A673 (cell line): ENCODE data around the gene SDK1. TPM values are rescaled to one million over a fixed set of nuclear protein-coding genes. Genes with fewer than 3 reads are reported as not detected.

Source experiments
- BruUV-seq: library from RNA; stranded (reverse); fragments of 400-500 nt; replicated peaks from 2 replicates; lab custom pipeline; 2021; lab: Mats Ljungman, UMichigan
- CTCF ChIA-PET: fragments of 300-600 bp; sonication (Branson Sonifier 250); formaldehyde crosslinking; loops from one replicate; lab custom pipeline; 2022; ENCODE audit warnings: antibody characterized with exemption; lab: Charles Lee
- POLR2A ChIA-PET: fragments of 300-600 bp; sonication (Branson Sonifier 250); formaldehyde crosslinking; loops from one replicate; lab custom pipeline; 2022; ENCODE audit warnings: antibody characterized with exemption; ENCODE audit not compliant: low non-redundant PET; lab: Charles Lee
- DNase-seq: peaks from one replicate; pipeline ENCODE4 v3.0.0-alpha.2; 2015; ENCODE audit warnings: low spot score
- H3K27ac ChIP-seq: fragments of 200-600 bp; sonication (generic); 2 replicates; pipeline ENCODE4 v1.5.1; 2016; ENCODE audit warnings: mixed run types, low read depth, mild to moderate bottlenecking, mixed read lengths, antibody characterized with exemption, low read length; ENCODE audit not compliant: poor library complexity, severe bottlenecking
- H3K27me3 ChIP-seq: fragments of 200-600 bp; sonication (generic); replicated peaks from 2 replicates; pipeline ENCODE4 v1.6.1; 2017; ENCODE audit warnings: mixed run types, low read depth, mild to moderate bottlenecking, mixed read lengths, antibody characterized with exemption, low read length; ENCODE audit not compliant: insufficient read depth, poor library complexity
- H3K36me3 ChIP-seq: fragments of 200-600 bp; sonication (generic); 2 replicates; pipeline ENCODE4 v1.6.1; 2016; ENCODE audit warnings: mixed run types, mild to moderate bottlenecking, mixed read lengths, antibody characterized with exemption, low read length; ENCODE audit not compliant: insufficient read depth, poor library complexity, severe bottlenecking
- H3K4me1 ChIP-seq: fragments of 200-600 bp; sonication (generic); 2 replicates; pipeline ENCODE4 v1.6.1; 2017; ENCODE audit warnings: mixed run types, mild to moderate bottlenecking, mixed read lengths, antibody characterized with exemption, low read length; ENCODE audit not compliant: insufficient read depth, poor library complexity, severe bottlenecking
- H3K4me3 ChIP-seq: fragments of 200-600 bp; sonication (generic); 2 replicates; pipeline ENCODE4 v1.5.1; 2016; ENCODE audit warnings: low read depth, mixed run types, mild to moderate bottlenecking, mixed read lengths, low read length; ENCODE audit not compliant: poor library complexity, severe bottlenecking
- H3K9me3 ChIP-seq: fragments of 200-600 bp; sonication (generic); 2 replicates; pipeline ENCODE4 v1.6.1; 2016; ENCODE audit warnings: mixed run types, low read depth, mild to moderate bottlenecking, mixed read lengths, antibody characterized with exemption, low read length; ENCODE audit not compliant: poor library complexity, severe bottlenecking
- CTCF ChIP-seq: fragments of 300-800, 200-600 bp; sonication (generic); conservative IDR thresholded peaks from 2 replicates; pipeline ENCODE4 v1.5.1; 2017; ENCODE audit warnings: low read depth, mild to moderate bottlenecking, antibody characterized with exemption, low read length, moderate library complexity, mixed read lengths
- EZH2 ChIP-seq: fragments of 200-600 bp; sonication (generic); IDR thresholded peaks from 2 replicates; pipeline ENCODE4 v1.6.1; 2017; ENCODE audit warnings: borderline replicate concordance, low read depth, mild to moderate bottlenecking, mixed read lengths, antibody characterized with exemption, low read length; ENCODE audit not compliant: poor library complexity, severe bottlenecking
- intact Hi-C: fragments of 100-400 bp; cut with micrococcal nuclease; formaldehyde crosslinking; loops from one replicate; pipeline ENCODE4 v1.10.0; 2022; ENCODE audit not compliant: unreplicated experiment
- total RNA-seq: library from RNA; stranded (reverse); gene quantifications from 2 replicates; pipeline ENCODE4 v1.2.3, GENCODE V29; 2021

The SDK1 gene
- total RNA-seq, 1 experiment from 2014 or later = 14.7 TPM

GRCh38 chr7:4115442-4115841 lies 814.4 kb downstream of the SDK1 start:
- Histone ChIP-seq H3K27ac (no peak overlapping the region), H3K27me3 (no peaks in the 10 kb centered on the region), H3K36me3 (no peaks in the 10 kb centered on the region), H3K9me3 (peaks cover 12% of the 10 kb centered on the region), H3K4me3 (no peak overlapping the region), H3K4me1 (no peaks in the 10 kb centered on the region)
- no peak for DNase-seq
- TF ChIP-seq EZH2 (no peak), CTCF (no peak)
- ChIA-PET CTCF (no interaction called here), POLR2A (no interaction called here)
- no TSS peak for BruUV-seq
- intact Hi-C loops = no loop called here

GRCh38 chr7:4115941-4116610 lies 815.0 kb downstream of the SDK1 start:
- CTCF ChIA-PET = no interaction called here
- Histone ChIP-seq H3K27ac (no peak overlapping the region), H3K4me3 (no peak overlapping the region), H3K9me3 (peaks cover 13% of the 10 kb centered on the region), H3K27me3 (no peaks in the 10 kb centered on the region), H3K36me3 (no peaks in the 10 kb centered on the region), H3K4me1 (no peaks in the 10 kb centered on the region)
- TF ChIP-seq CTCF (no peak), EZH2 (no peak)
- BruUV-seq = no TSS peak
- POLR2A ChIA-PET = no interaction called here
- intact Hi-C loops = no loop called here
- no peak for DNase-seq

GRCh38 chr7:4119848-4120247 lies 818.8 kb downstream of the SDK1 start:
- DNase-seq = no peak
- H3K9me3 ChIP-seq = peaks cover 13% of the 10 kb centered on the region
- no peak overlapping the region for H3K27ac ChIP-seq
- CTCF ChIA-PET = no interaction called here
- POLR2A ChIA-PET = no interaction called here
- intact Hi-C loops = no loop called here
- H3K36me3 ChIP-seq = no peaks in the 10 kb centered on the region
- TF ChIP-seq CTCF (no peak), EZH2 (no peak)
- no peaks in the 10 kb centered on the region for H3K4me1 ChIP-seq
- no TSS peak for BruUV-seq
- no peak overlapping the region for H3K4me3 ChIP-seq
- H3K27me3 ChIP-seq = no peaks in the 10 kb centered on the region
